ENCODE measurements around the gene RHBDD3. TPM values are rescaled to one million over a fixed set of nuclear protein-coding genes. Genes with fewer than 3 reads are reported as not detected.

RHBDD3 gene
- total and polyA plus RNA-seq, 2 donors (not counting 1 experiment from before 2014, with no cell fraction given): 11.9 to 12.5 TPM

- Histone ChIP-seq H3K9me3 (ENCODE audit: control extremely low read depth in 1 of 3, control insufficient read depth in 2 of 3, insufficient read depth in 1 of 3, low read length in 2 of 3) (no peaks in the 10 kb centered on the region), H3K27ac (ENCODE audit: low read length in 2 of 2) (peak overlapping the region in 1 of 2 donors; percentile 99), H2AFZ (ENCODE audit: insufficient read depth, low read depth, low read length, poor library complexity, severe bottlenecking) (peak overlapping the region; percentile 93), H3K4me1 (ENCODE audit: control insufficient read depth in 2 of 2, insufficient read depth in 2 of 2, low read length in 2 of 2) (peaks cover 35 to 43% of the 10 kb centered on the region in 2 donors), H3K27me3 (replicated peaks in 1 of 4; ENCODE audit: control extremely low read depth in 1 of 4, control insufficient read depth in 3 of 4, insufficient read depth in 4 of 4, low read length in 3 of 4) (no peaks in the 10 kb centered on the region), H3K4me3 (ENCODE audit: control extremely low read depth in 1 of 5, extremely low read depth in 1 of 5, insufficient read depth in 1 of 5, low read depth in 2 of 5, low read length in 4 of 5) (peak overlapping the region; percentile 61 to 96 (median 80)), H4K20me1 (ENCODE audit: control insufficient read depth, insufficient read depth, low read length, poor library complexity, severe bottlenecking) (peaks cover 31% of the 10 kb centered on the region), H3K79me2 (ENCODE audit: control insufficient read depth, insufficient read depth, low read length) (peaks cover 54% of the 10 kb centered on the region), H3K36me3 (replicated peaks in 1 of 2; ENCODE audit: control extremely low read depth in 1 of 2, control insufficient read depth in 1 of 2, extremely low read depth in 1 of 2, insufficient read depth in 2 of 2, low read length in 1 of 2) (peaks cover 0 to 4% of the 10 kb centered on the region in 2 experiments), H3K9ac (ENCODE audit: low read length) (peak overlapping the region; percentile 96), H3K4me2 (replicated peaks; ENCODE audit: low read depth, low read length, poor library complexity, severe bottlenecking) (peak overlapping the region; percentile 94)
- WGBS (ENCODE audit: insufficient coverage): 36% methylated on average over 7 of the region's 13 CpGs
- H3K27ac Mint-ChIP-seq: peak overlapping the region; percentile 76
- peak overlapping the region; percentile 93 for H3K4me3 Mint-ChIP-seq
- no peak for ATAC-seq (ENCODE audit: low read depth)
- peaks cover 40% of the 10 kb centered on the region for H3K4me1 Mint-ChIP-seq
- no peaks in the 10 kb centered on the region for H3K9me3 Mint-ChIP-seq (ENCODE audit: insufficient read depth)
- ChIA-PET POLR2A (interaction anchor here (0.6 kb wide), 1 partner anchor 491 kb away, joined by 11 read pairs; no protein-coding TSS in a partner anchor), CTCF (no interaction called here)
- DNase-seq: no peak
- no peaks in the 10 kb centered on the region for H3K27me3 Mint-ChIP-seq
- intact Hi-C loops (cut with micrococcal nuclease): loop anchor here (5.0 kb wide), 4 partner anchors 120 to 615 kb away; partner anchors contain the start of genes AP1B1, MTMR3, NF2 and UQCR10
- TF ChIP-seq, protein P1, sequence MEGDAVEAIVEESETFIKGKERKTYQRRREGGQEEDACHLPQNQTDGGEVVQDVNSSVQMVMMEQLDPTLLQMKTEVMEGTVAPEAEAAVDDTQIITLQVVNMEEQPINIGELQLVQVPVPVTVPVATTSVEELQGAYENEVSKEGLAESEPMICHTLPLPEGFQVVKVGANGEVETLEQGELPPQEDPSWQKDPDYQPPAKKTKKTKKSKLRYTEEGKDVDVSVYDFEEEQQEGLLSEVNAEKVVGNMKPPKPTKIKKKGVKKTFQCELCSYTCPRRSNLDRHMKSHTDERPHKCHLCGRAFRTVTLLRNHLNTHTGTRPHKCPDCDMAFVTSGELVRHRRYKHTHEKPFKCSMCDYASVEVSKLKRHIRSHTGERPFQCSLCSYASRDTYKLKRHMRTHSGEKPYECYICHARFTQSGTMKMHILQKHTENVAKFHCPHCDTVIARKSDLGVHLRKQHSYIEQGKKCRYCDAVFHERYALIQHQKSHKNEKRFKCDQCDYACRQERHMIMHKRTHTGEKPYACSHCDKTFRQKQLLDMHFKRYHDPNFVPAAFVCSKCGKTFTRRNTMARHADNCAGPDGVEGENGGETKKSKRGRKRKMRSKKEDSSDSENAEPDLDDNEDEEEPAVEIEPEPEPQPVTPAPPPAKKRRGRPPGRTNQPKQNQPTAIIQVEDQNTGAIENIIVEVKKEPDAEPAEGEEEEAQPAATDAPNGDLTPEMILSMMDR (IDR thresholded peaks at IDR 0.05): no peak
- TF ChIP-seq EZH2 (IDR thresholded peaks at IDR 0.05; ENCODE audit: borderline replicate concordance, insufficient read depth, low read depth, low read length, poor library complexity, severe bottlenecking): no peak
Observed at GRCh38 chr22:29266564-29267461, 968 bp downstream of the RHBDD3 start.

- H2AFZ ChIP-seq (ENCODE audit: insufficient read depth, low read depth, low read length, poor library complexity, severe bottlenecking): no peak overlapping the region
- peaks cover 31% of the 10 kb centered on the region for H3K4me1 Mint-ChIP-seq
- H3K27ac ChIP-seq (ENCODE audit: low read length in 2 of 2): no peak overlapping the region
- H3K27me3 Mint-ChIP-seq: no peaks in the 10 kb centered on the region
- H3K27me3 ChIP-seq (replicated peaks in 1 of 4; ENCODE audit: control extremely low read depth in 1 of 4, control insufficient read depth in 3 of 4, insufficient read depth in 4 of 4, low read length in 3 of 4): no peaks in the 10 kb centered on the region
- DNase-seq (no peak), ATAC-seq (ENCODE audit: low read depth) (no peak)
- no peak overlapping the region for H3K4me3 ChIP-seq (ENCODE audit: control extremely low read depth in 1 of 5, extremely low read depth in 1 of 5, insufficient read depth in 1 of 5, low read depth in 2 of 5, low read length in 4 of 5)
- H4K20me1 ChIP-seq (ENCODE audit: control insufficient read depth, insufficient read depth, low read length, poor library complexity, severe bottlenecking): peaks cover 28% of the 10 kb centered on the region
- 100% methylated on average over 3 of the region's 4 CpGs for WGBS (ENCODE audit: insufficient coverage)
- H3K9ac ChIP-seq (ENCODE audit: low read length): no peak overlapping the region
- H3K4me3 Mint-ChIP-seq: no peak overlapping the region
- no peak overlapping the region for H3K27ac Mint-ChIP-seq
- peaks cover 46% of the 10 kb centered on the region for H3K79me2 ChIP-seq (ENCODE audit: control insufficient read depth, insufficient read depth, low read length)
- no peak for TF ChIP-seq EZH2 (IDR thresholded peaks at IDR 0.05; ENCODE audit: borderline replicate concordance, insufficient read depth, low read depth, low read length, poor library complexity, severe bottlenecking)
- TF ChIP-seq, protein P1 (IDR thresholded peaks at IDR 0.05): no peak
- H3K4me1 ChIP-seq (ENCODE audit: control insufficient read depth in 2 of 2, insufficient read depth in 2 of 2, low read length in 2 of 2): peaks cover 27 to 34% of the 10 kb centered on the region in 2 donors
- no peak overlapping the region for H3K4me2 ChIP-seq (replicated peaks; ENCODE audit: low read depth, low read length, poor library complexity, severe bottlenecking)
- H3K36me3 ChIP-seq (replicated peaks in 1 of 2; ENCODE audit: control extremely low read depth in 1 of 2, control insufficient read depth in 1 of 2, extremely low read depth in 1 of 2, insufficient read depth in 2 of 2, low read length in 1 of 2): peaks cover 0 to 4% of the 10 kb centered on the region in 2 experiments
- no peaks in the 10 kb centered on the region for H3K9me3 ChIP-seq (ENCODE audit: control extremely low read depth in 1 of 3, control insufficient read depth in 2 of 3, insufficient read depth in 1 of 3, low read length in 2 of 3)
- POLR2A ChIA-PET: no interaction called here
- intact Hi-C loops (cut with micrococcal nuclease): loop anchor here (5.0 kb wide), 4 partner anchors 121 to 616 kb away; partner anchors contain the start of genes AP1B1, MTMR3, NF2 and UQCR10
- no peaks in the 10 kb centered on the region for H3K9me3 Mint-ChIP-seq (ENCODE audit: insufficient read depth)
- CTCF ChIA-PET: no interaction called here
Observed at GRCh38 chr22:29265929-29266328, 1.9 kb downstream of the RHBDD3 start.

Data from B cell (primary cell).